Fibroblast of skin of left quadriceps (primary cell): ENCODE data around the gene FJX1.
A peak's percentile ranks its signal among the peaks of the same experiment; 100 is the strongest.

ENCODE experiments used
- DNase-seq, 2 experiments: peaks; one replicate each; pipeline ENCODE4 v3.0.0-alpha.2; 2013; ENCODE audit warnings: low read depth in 2 of 2

The FJX1 gene

GRCh38 chr11:35617687-35618496, at the start of gene FJX1:
Gene FJX1, plus strand, starts transcription at chr11:35618460. Its CDS starts 177 bp downstream, at chr11:35618637.
- DNase-seq, result peak; percentile 85

DNA sequence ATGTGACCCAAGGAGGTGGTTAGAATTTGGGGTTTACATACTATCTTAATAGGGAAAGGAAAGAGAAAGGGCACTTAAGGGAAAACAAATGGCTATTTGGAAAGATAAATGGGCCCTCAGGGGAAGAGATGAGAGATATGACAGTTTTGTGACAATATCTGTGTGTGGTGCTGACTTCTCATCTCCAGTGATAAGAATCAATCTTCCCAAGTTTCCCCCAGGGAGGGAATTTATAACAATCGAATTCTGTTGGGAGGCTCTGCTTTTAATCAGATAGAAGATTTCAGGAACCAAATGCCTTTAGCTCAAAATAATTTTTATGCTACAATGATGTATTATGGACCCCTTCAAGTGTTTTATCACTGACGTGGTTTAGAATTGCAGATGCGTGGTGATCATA, 46.6 kb upstream of the FJX1 start:
- no peak for DNase-seq

DNA sequence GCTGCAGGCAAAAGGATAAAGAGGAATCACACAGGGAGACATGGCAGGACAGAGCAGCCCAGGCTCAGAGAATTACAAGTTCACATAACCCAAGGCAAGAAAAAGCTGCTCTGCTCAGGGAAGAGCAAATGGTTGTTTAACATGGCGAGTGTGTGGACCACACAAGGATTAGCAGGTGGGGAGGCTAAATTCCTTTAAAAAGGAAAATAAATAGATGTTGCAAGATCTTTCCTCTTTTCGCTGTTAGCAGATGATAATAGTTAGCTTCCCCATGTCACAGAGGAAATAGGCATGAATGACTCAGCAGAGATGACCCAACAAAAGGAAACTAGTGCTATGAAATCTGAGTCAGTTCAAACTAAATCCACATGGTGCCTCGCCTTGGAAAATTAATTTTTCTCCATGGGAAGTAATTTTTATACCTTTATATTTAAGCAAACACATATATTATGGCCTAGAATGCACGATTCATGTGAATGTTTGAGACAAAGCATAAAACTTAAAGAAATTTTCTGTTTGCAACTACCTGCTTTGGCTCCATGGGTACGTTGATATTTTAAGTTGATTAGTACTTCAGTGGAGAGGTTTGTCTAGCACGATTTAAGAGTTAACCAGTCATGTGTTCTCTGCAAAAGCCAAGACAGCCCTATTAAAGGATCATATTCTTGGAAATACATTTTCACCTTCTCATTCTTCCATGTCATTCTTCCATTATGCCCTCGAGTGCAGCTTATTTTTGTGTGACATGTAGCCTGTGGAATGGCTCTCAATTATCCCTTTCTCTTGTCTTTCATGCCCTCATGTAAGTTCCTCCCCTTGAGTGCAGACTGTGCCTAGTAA, 38.5 kb upstream of the FJX1 start:
- DNase-seq, result peak; percentile 97

DNA sequence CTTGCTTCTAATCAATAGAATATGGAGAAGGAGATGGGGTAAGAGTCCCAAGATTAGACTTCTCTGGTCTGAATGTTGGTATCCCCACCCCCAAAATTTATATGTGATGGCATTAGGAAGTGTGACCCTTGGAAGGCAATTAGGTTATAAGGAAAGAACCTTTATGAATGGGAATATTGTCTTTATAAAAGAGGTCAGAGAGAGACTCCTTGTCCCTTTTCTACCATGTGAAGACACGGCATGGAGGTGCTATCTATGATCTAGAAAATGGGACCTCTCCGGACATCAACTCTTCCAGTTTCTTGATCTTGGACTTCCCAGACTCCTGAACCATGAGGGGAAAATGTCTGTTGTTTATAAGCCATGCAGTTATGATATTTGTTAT, 37.9 kb upstream of the FJX1 start:
- DNase-seq, result no peak

DNA sequence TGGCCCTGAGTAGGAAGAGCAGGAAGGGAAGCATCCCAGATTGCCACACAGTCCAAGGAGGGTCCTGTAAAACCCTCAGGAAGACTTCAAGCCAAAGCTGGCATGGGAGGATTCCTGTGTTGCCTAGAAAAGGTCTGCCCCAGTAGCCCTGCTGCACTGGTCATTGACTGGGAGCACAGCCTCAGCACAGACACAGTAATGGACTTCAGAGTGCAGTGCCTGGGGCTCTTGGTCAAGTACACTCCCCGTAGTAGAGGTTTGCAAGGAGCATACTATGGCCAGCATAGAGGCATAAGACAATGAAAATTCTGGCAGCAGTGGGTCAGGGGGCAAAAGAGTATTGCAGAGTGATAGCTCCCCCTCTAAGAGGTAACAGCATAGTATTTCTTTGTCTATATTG, 36.2 kb upstream of the FJX1 start:
- no peak for DNase-seq

GRCh38 chr11:35583126-35583525, 35.1 kb upstream of the FJX1 start:
- peak; percentile 65 to 69 for DNase-seq

DNA sequence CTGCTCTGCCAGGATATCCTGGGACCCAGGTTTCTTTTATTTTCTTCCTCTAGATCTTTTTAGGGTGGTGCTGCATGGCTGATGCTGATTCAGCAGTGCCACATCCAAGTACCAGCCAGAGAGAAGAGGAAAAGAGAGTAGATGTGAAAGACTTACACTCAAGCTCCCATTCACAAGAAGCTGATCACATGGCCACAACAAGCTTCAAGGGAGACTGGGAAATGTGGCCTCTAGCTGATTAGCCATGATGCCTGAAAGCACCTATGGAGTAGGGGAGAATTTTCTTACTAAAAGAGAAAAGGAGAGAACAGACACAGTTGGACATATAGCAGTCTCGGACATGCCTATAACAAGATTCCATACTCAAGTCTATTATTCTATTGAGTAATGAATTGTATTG, 34.4 kb upstream of the FJX1 start:
- DNase-seq, result no peak

DNA sequence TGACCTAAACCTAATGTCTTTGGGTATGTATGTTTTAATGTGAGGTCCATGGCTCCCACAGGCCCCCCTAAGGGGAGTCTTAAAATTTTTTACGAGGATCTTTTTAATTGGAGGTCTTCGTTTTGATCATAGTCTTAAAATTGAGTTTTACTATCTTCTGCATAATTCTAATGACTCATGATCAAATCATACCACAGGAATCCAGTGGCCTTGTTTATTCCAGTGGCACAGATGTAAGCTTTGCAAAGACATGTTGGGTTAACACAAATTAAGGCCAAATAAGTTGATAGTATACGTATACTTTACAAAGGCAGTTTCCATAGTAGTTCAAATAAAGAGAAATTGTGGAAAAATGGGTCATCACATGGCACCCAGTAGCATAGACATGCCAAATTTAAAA, 33.9 kb upstream of the FJX1 start:
- DNase-seq, result peak; percentile 47 to 59

DNA sequence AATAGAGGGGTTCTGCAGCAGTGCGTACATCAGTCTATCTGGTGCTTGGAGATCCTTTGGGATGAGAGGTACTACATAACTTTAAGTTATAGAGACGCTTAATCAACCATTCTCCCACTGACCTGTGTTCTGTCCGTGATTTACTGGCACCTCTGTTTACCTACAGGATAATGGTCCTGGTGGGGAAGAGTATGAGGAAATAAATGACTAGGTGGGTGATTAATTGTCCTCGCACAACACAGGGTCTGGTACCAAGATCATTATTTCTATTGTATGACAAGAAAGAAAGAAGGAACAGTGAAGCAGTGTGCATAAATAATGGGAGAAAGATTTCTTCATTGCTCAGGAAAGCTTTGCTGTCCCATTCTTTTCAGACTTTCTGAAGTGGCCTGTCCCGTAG, 32.8 kb upstream of the FJX1 start:
- no peak for DNase-seq

DNA sequence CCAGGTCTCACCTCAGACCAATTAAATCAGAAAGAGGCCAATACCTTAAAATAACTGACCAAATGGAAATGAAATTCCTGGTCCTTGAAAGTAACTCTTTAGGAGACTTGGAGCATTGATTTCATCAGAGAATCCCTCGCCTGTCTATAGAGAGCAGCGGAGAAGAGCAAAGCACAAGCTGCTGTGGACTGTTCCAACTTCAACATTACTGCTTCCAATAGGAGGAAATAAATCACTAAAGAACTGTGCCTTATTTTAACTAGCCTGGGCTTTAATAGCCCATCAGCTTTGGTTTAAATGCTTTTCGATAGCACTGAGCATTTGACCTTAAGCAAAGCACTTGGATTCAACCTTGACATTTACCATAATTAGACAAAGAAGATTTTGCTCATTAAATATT, 32.0 kb upstream of the FJX1 start:
- no peak for DNase-seq

DNA sequence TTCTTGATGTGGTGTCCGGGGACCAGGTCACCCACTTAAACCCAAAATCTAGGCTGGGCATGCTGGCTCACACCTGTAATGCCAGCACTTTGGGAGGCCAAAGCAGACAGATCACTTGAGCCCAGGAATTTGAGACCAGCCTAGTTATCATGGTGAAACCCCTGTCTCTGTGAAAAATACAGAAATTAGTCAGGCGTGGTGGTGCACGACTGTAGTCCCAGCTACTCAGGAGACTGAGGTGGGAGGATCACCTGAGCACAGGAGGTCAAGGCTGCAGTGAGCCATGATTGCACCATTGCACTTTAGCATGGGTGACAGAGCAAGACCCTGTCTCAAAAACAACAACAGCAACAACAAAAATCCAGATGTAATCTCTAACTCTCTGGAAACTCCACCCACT, 30.3 kb upstream of the FJX1 start:
- DNase-seq, result no peak

- peak; percentile 74 to 77 for DNase-seq
These were observed 29.6 kb upstream of the FJX1 start for GRCh38 chr11:35588627-35589026.

GRCh38 chr11:35589281-35589680, 29.0 kb upstream of the FJX1 start:
- no peak for DNase-seq

GRCh38 chr11:35590412-35590811, 27.8 kb upstream of the FJX1 start:
- no peak for DNase-seq

DNA sequence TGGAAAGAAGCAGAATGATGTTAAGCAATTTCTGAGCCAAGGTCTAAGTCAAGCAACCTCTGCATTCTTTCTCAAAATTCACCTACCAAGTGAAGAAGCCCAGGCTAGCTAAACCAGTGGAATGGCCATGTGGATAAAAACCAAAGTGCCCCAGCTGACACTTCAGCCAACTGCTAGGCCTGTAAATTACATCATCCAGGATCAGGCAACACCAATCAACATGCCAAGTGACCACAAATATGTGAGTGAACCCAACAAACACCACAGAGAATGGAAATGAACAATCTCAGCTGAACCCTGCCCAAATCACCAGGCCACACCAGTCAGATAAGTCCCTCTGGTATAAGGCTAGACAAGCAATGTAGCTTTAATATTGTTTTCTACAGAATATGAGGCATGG, 25.1 kb upstream of the FJX1 start:
- peak; percentile 75 to 78 for DNase-seq

- no peak for DNase-seq
These were observed 23.6 kb upstream of the FJX1 start for GRCh38 chr11:35594680-35595079.

DNA sequence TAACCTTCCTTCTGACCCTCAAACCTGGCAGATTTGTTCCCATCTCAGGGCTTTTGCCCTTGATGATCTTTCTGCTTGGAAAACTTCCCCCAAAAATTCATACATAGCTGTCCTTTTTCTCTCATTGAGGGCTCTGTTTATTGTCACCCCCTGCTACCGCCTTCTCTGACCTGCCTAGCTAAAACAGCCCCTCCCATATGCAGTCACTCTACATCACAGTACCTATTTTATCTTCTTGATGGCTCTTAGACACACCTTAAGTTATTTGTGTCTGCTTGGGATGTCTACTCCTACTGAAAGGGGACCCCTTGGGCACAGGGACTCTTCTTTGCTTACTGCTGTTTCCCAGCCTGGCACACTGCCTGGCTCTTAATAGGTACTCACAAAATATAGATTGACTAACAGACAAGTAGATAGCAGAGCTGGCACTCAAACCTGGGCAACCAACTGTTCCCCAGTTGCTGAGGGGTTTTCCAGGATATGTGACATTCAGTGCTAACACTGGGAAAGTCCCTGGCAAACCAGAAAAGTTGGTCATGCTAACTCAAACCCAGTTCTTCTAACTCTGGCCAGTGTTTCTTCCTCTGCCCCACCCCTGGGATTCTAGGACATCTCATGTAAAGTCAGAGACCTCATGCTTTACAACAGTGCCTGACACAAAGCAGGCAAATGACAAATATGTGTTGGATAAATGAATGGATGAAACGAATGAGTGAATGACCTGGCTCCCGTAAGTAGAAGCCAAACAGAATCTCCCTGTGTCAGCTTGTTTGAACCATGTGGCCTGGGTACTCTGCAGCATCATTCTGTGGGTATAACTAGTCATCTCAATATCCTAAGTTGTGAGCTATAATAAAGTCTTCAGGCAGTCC, 19.8 kb upstream of the FJX1 start:
- no peak for DNase-seq

- DNase-seq, result no peak
These were observed 17.9 kb upstream of the FJX1 start for GRCh38 chr11:35600331-35600838.

GRCh38 chr11:35602160-35602793, 16.0 kb upstream of the FJX1 start:
- no peak for DNase-seq

DNA sequence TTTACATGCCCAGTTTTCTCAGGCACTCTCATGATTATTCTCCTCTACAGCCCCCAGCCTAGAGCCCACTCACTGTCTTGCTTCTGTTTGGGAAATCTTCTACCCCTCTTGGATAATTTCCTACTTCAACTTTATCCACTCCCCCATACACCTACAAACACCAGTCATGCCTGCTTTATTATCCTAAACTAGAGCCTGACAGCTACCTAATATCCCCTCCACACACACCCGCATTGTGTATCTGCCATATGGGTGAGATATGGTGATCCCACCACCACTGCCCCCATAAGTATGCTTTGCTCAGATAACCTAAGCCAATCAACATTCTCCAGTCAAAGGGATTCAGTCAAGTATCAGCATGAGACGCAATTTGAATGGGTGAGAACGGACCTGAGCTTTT, 15.3 kb upstream of the FJX1 start:
- no peak for DNase-seq

DNA sequence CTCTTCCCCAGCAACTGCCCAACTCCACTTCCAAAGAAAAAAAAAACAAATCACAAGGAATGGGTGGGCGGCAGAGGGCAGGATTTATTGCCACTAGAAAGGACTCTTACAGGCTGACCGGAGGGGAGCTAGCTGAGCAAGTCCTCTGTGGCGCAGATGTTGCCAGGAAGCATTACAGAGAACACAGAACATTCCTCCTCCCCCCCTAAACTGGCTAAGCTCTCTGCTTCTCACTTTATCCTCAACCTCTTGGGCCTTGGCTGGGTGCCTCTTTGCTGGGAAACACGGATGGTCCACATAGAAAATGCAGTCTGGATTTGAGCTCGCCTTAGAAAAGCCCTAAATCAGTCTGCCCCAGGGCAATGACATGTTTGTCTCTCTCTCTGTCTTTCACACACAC, 12.6 kb upstream of the FJX1 start:
- DNase-seq, result no peak
